GM23248 (cell line): ENCODE results near the gene ZNF615.

Source experiments
- EZH2 ChIP-seq: fragments of 200-600 bp; sonication (generic); IDR thresholded peaks from 2 replicates; pipeline ENCODE4 v1.6.1; 2018; ENCODE audit warnings: antibody characterized with exemption, mild to moderate bottlenecking; ENCODE audit not compliant: insufficient read depth, poor library complexity, severe bottlenecking
- EZH2phosphoT487 ChIP-seq: fragments of 200-600 bp; sonication (generic); IDR thresholded peaks from 2 replicates; pipeline ENCODE4 v1.6.1; 2018; ENCODE audit warnings: antibody characterized with exemption, moderate library complexity, mild to moderate bottlenecking, low read depth; ENCODE audit not compliant: insufficient read depth

GRCh38 chr19:52022193-52022592 is 14.2 kb upstream of the ZNF615 start:
- TF ChIP-seq EZH2phosphoT487 (no peak), EZH2 (no peak)
